Panc1 (cell line): ENCODE data around the gene PLEKHG1. TPM values are rescaled to one million over a fixed set of nuclear protein-coding genes. Genes with fewer than 3 reads are reported as not detected.

Experiments used
- ATAC-seq: fragments of 200-7000 bp; cut with Tn5 transposase; 2 replicates; pipeline ENCODE4 v1.9.1; 2020; ENCODE audit warnings: mild to moderate bottlenecking, moderate library complexity
- BruUV-seq: library from RNA; stranded (reverse); fragments of 400-500 nt; replicated peaks from 2 replicates; lab custom pipeline; 2021; lab: Mats Ljungman, UMichigan
- CTCF ChIA-PET: fragments of 300-600 bp; sonication (Branson Sonifier 250); formaldehyde crosslinking; loops from one replicate; lab custom pipeline; 2022; ENCODE audit warnings: antibody characterized with exemption; lab: Charles Lee
- POLR2A ChIA-PET: fragments of 300-600 bp; sonication (Branson Sonifier 250); formaldehyde crosslinking; loops from one replicate; lab custom pipeline; 2022; ENCODE audit warnings: antibody characterized with exemption; lab: Charles Lee
- DNase-seq: peaks from one replicate; pipeline ENCODE4 v3.0.0-alpha.2; 2010; ENCODE audit warnings: low read depth, low spot score
- H3K27ac ChIP-seq: 2 replicates; pipeline ENCODE4 v1.5.1; 2011; ENCODE audit warnings: mild to moderate bottlenecking, low read length, inconsistent platforms
- H3K27me3 ChIP-seq: fragments of 200-500 bp; sonication (Bioruptor generic); 2 replicates; pipeline ENCODE4 v1.6.0; 2014; ENCODE audit warnings: low read length, inconsistent platforms; ENCODE audit not compliant: control insufficient read depth, insufficient read depth
- H3K36me3 ChIP-seq: fragments of 200-500 bp; sonication (Bioruptor generic); 2 replicates; pipeline ENCODE4 v1.5.1; 2014; ENCODE audit warnings: inconsistent platforms, mild to moderate bottlenecking, low read length, moderate library complexity; ENCODE audit not compliant: control insufficient read depth, insufficient read depth
- H3K4me1 ChIP-seq: 2 replicates; pipeline ENCODE4 v1.5.1; 2011; ENCODE audit warnings: inconsistent platforms, mild to moderate bottlenecking, low read length, moderate library complexity; ENCODE audit not compliant: control insufficient read depth, insufficient read depth
- H3K4me3 ChIP-seq, 2 experiments: 2 replicates each; pipeline ENCODE4 v1.5.1; 2011 to 2012; ENCODE audit warnings: low read depth in 2 of 2, low read length in 2 of 2, mild to moderate bottlenecking in 2 of 2, inconsistent platforms in 1 of 2, moderate library complexity in 1 of 2
- H3K9me3 ChIP-seq: fragments of 200-500 bp; sonication (Bioruptor generic); 2 replicates; pipeline ENCODE4 v1.5.1; 2014; ENCODE audit warnings: low read depth, mild to moderate bottlenecking, inconsistent platforms, low read length, moderate library complexity; ENCODE audit not compliant: control insufficient read depth, insufficient read depth
- CTCF ChIP-seq: fragments of 450-650 bp; IDR thresholded peaks from 2 replicates; pipeline ENCODE4 v1.5.1; 2017; ENCODE audit warnings: mild to moderate bottlenecking
- POLR2AphosphoS5 ChIP-seq: IDR thresholded peaks from 2 replicates; pipeline ENCODE4 v1.6.1; 2012; ENCODE audit warnings: mild to moderate bottlenecking, low read depth, low read length, moderate library complexity
- REST ChIP-seq, 2 experiments: IDR thresholded peaks; 2 replicates each; pipeline ENCODE4 v1.6.1; 2011 to 2012; ENCODE audit warnings: low read depth in 2 of 2, control low read depth in 1 of 2, low read length in 1 of 2, mild to moderate bottlenecking in 1 of 2, moderate library complexity in 1 of 2; ENCODE audit not compliant: insufficient read depth in 1 of 2
- SIN3A ChIP-seq: IDR thresholded peaks from 2 replicates; pipeline ENCODE4 v1.6.1; 2012; ENCODE audit warnings: low read depth, mild to moderate bottlenecking, low read length, moderate library complexity, borderline replicate concordance; ENCODE audit not compliant: insufficient read depth
- TCF7L2 ChIP-seq: IDR thresholded peaks from 2 replicates; pipeline ENCODE4 v1.6.1; 2011; ENCODE audit warnings: mild to moderate bottlenecking, low read depth, low read length, inconsistent platforms
- in situ Hi-C: cut with HindIII; loops from 2 replicates; pipeline ENCODE4 v1.10.0; 2016; ENCODE audit warnings: low sequenced_read_pairs, low pct_unique_long_range_greater_than_20kb
- intact Hi-C: fragments of 100-400 bp; cut with micrococcal nuclease; formaldehyde crosslinking; loops from one replicate; pipeline ENCODE4 v1.10.0; 2022; ENCODE audit not compliant: unreplicated experiment
- total RNA-seq: library from RNA; stranded (reverse); gene quantifications from one replicate; pipeline ENCODE4 v1.2.1, GENCODE V29; 2021; ENCODE audit not compliant: unreplicated experiment

The PLEKHG1 gene
- total RNA-seq, 1 experiment from 2014 or later: 4.0 TPM

DNA sequence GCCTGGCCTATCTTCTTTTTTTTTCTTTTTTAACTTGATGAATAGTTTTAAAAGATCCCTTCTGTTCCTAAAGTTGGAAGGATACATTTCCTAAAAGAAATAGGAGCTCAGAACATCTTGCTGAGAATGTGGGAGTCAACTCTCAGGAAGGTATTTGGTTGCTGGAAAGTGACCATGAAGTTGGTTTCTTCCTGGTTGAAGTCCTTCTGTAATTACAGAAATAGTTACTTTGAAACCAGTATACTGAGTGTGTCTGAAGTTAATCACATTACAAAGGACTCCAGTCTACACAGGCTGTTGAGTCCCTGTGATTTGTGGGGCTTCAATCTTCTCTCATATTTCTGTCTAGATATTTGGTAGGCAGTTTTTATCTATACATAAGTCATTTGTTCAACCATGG, 9.8 kb upstream of the PLEKHG1 start:
- no peak for TF ChIP-seq POLR2AphosphoS5
- no peak for TF ChIP-seq TCF7L2
- no peak for TF ChIP-seq REST (IDR thresholded peaks at IDR 0.05; ENCODE audit: insufficient read depth in 1 of 2, low read depth in 2 of 2, low read length in 1 of 2)
- no peak for TF ChIP-seq CTCF
- no peak for TF ChIP-seq SIN3A
- H3K36me3 ChIP-seq: no peaks in the 10 kb centered on the region
- H3K27me3 ChIP-seq: peaks cover 5% of the 10 kb centered on the region; the same call in 1 of the 2 replicates
- intact Hi-C loops: no loop called here
- no peak overlapping the region for H3K4me3 ChIP-seq
- no TSS peak for BruUV-seq
- DNase-seq: no peak
- no peaks in the 10 kb centered on the region for H3K4me1 ChIP-seq
- H3K27ac ChIP-seq: no peak overlapping the region
- in situ Hi-C loops: no loop called here
- ATAC-seq: no peak
- no peaks in the 10 kb centered on the region for H3K9me3 ChIP-seq
- ChIA-PET POLR2A (interaction anchor here (0.5 kb wide), 1 partner anchor 119 kb away, joined by 3 read pairs; no protein-coding TSS in a partner anchor), CTCF (no interaction called here)

DNA sequence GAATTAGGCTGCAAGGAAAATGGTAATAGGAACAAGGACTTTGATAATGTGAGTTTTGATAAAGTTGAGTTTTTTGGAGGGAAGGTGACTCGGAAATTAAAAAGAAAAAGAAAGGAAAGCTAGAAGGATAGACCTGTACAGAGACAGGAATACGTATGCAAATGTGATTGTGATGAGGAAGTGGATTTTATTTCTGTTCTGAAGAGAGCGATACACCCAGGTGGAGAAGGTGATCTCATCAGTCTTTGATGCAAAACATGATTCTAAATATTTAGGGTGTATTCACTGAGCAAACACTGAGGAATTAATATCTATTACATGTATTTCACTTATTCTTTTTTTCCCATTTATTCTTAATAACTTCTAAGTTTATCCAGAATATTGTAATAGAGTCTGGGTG, 9.2 kb upstream of the PLEKHG1 start:
- TF ChIP-seq REST (IDR thresholded peaks at IDR 0.05; ENCODE audit: insufficient read depth in 1 of 2, low read depth in 2 of 2, low read length in 1 of 2): no peak
- no peak for TF ChIP-seq POLR2AphosphoS5
- no peak for TF ChIP-seq SIN3A
- no peak for TF ChIP-seq CTCF
- TF ChIP-seq TCF7L2: no peak
- Histone ChIP-seq H3K4me1 (no peaks in the 10 kb centered on the region), H3K4me3 (no peak overlapping the region), H3K36me3 (no peaks in the 10 kb centered on the region), H3K27me3 (peaks cover 5% of the 10 kb centered on the region; the same call in 1 of the 2 replicates), H3K9me3 (no peaks in the 10 kb centered on the region), H3K27ac (no peak overlapping the region)
- in situ Hi-C loops: no loop called here
- CTCF ChIA-PET: no interaction called here
- POLR2A ChIA-PET: interaction anchor here (0.5 kb wide), 1 partner anchor 119 kb away, joined by 3 read pairs; no protein-coding TSS in a partner anchor
- no TSS peak for BruUV-seq
- intact Hi-C loops: no loop called here
- ATAC-seq (no peak), DNase-seq (no peak)
